Activated naive CD4-positive, alpha-beta T cell treated with Interleukin-2 at 50 U/mL for 16 hours (primary cell): ENCODE measurements around the gene TMEM59L.

Source experiments
- DNase-seq: peaks from one replicate; pipeline ENCODE4 v3.0.0-alpha.2; 2020

TMEM59L gene

GRCh38 chr19:18609717-18610051 lies 3.0 kb upstream of the TMEM59L start:
- no peak for DNase-seq

- DNase-seq: no peak
Observed at GRCh38 chr19:18610245-18610555, 2.5 kb upstream of the TMEM59L start.

DNA sequence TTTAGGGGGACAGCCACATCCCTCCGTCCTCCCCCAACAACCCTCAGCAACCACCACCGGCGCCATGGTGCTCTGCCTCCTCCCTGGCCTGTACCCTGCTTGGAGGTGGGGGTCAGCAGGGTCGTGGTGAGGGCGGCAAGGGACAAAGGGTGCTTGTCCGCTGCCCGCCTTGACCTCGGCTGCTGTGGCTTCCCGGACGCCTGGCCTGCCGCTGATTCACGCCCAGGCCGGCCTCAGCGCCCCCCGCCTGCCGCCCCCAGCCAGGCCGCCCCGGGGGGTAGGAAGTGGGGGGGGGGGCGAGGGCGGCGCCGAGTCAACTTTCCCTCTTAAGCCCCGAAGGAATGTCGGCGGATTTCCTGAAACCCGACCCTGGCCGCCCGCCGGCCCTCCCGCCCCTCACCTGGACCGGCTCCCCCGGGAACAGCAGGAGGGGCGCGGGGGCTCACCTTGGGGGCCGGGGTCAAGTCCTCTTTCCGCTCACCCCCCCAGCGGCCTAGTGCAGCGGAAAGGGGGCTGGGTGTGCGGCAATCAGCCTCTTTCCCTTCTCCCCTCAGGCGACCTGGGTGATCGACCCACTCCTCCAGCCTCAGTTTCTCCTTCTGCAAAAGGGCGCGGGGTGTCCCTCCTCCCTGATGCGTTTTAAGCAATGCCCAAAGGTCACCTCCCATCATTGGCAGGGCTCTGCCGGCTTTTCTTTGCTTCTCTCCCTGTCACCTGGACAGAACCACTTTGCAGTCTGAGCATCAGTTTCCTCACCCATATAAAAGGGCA lies 1.9 kb upstream of the TMEM59L start:
- no peak for DNase-seq

GRCh38 chr19:18611327-18612050 lies 1.2 kb upstream of the TMEM59L start:
- DNase-seq: peak; percentile 25

GRCh38 chr19:18612051-18612771 lies 459 bp upstream of the TMEM59L start:
- no peak for DNase-seq

- no peak for DNase-seq
Observed at GRCh38 chr19:18613589-18614234, 1.0 kb downstream of the TMEM59L start.

DNA sequence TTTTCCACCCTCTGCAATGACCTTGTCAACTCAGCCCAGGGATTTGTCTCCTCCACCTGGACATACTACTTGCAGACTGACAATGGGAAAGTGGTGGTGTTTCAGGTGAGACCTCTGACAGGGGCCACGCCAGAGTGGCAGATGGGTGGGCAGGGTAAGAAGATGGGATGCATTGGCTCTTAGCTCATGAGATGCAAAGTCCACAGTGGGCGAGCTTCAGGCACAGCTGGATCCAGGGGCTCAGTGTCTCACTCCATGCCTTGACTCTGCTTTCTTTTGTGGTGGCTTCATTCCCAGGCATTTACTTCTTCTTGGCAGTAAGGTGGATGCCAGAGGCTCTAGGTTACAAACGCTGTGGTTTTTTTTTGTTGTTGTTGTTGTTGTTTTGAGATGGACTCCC lies 3.4 kb downstream of the TMEM59L start:
- DNase-seq: no peak

- no peak for DNase-seq
Observed at GRCh38 chr19:18617562-18617961, 4.9 kb downstream of the TMEM59L start.

DNA sequence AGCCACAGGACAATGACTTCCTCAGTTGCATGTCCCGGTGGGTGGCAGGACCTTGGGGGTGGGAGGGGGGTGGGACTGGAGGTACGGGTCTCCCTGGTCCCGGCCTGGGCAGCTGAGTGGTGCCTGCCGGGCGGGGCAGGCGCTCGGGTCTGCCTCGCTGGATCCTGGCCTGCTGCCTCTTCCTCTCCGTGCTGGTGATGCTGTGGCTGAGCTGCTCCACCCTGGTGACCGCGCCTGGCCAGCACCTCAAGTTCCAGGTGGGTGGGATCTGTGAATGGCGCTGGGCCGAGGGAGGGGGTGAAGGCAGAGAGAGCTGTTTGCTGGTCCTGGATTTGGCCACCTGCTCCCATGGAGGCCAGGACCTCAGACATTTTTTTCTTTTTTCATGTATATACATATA lies 5.6 kb downstream of the TMEM59L start:
- no peak for DNase-seq

DNA sequence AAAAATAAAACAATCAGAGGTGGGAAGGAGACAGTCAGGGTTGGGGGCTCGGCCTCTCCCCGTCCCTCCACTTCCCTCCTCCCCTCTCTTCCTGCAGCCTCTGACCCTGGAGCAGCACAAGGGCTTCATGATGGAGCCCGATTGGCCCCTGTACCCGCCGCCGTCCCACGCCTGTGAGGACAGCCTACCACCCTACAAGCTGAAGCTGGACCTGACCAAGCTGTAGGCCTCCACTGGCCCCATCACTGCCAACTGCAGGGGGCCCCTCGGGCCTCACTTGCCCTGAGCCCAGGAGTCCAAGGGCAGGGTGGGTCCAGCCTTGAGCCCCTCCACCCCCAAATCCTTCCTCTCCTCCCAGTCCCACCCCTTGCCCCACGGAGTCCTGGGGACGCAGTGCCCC lies 7.6 kb downstream of the TMEM59L start:
- DNase-seq: no peak

DNA sequence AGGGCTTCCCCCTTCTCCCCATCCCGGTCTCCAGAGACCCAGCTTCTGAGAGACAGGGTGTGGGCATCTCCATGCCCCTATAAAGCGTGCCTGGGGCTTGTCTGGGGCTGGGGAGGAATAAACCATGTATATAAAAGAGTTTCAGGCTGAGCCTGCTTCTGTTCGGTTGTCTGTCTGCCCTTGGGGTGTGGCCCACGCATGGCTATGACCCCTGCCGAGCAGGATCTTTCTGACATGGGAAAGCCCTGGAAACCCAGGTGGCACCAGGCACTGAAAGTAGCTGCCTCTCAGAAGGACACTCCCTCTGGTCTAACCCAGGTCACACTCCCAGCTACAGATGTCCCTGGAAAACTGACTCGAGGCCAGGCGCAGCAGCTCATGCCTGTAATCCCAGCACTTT lies 8.2 kb downstream of the TMEM59L start:
- DNase-seq: no peak

DNA sequence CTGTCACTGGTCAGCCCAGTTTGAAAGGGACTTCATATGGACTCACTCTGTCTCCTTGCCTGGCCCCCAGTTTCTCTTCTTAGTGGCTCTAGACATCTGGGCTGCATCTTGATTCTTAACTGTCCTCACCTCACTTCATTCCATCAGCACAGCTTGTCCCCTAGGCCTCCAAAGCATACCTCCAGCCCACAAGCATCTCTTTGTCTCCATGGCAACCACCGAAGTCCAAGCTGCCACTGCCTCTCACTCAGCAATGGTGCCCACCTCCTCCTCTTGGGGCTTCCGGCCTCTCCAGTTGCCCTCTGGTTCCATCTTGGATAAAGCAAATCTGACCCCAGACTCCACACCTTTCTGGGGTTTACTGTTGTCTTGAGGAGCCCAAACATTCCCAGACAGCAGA lies 14.2 kb downstream of the TMEM59L start:
- no peak for DNase-seq

DNA sequence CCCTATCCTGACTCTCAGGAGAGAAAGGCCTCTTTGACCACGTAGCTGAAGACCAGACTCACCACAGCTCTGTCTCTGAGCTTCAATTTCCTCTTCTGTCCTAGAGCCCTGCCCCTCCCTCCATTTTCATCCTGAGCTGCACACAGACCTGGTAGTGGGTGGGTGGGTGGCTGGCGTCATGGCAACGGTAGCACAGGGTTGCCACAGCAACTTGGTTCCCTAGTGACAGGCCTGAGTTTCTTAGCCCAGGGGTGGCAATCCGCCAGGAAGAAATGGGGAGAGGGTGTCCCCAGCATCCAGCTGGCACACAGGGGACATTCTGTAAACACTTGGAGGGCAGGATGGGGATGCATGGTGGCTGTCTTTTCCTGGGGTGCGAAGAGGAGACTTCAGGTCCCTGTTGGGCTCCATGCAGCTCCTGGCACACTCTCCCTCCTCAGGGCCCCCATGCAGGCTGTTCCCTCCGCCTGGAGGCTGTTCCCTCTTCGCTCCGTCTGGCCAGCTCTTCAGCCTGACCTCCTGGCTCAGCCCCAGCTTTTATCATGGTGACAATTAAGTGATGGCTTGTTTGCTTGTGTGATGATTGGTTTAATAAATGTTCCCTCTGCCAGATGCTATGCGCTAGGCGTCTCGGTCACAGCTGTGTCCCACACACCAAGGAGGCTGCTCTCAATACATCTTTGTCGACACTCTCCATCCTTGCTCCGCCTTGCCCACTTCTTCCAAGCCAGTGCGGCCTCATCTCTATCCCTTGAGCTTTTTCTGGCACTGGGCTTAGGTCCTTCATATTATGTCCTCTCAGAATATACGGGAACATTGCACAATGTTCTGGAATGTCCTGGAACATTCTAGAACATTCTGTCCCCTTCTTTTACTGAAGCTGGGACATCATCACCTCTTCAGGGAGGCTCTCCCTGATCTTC lies 16.8 kb downstream of the TMEM59L start:
- no peak for DNase-seq

DNA sequence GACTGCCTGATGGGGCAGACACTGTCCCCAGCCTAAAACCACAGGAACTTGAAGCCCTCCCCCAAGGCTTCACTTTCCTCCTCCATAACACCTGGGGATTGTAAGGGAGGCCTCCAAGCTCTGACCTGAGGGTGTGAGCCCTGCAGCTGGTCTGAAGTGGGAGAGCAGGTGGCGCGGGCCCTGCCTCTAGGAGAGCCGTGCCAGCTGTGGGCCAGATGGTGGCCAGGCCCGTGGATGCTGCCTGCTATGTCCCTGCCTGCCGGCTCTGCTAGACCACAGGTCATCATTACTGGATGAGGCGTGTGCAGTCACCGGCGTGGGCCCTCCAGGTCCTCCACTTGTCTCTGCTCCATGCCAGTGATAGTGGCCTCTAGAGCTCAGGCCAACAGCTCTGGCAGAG lies 20.7 kb downstream of the TMEM59L start:
- DNase-seq: no peak

GRCh38 chr19:18634612-18635297 lies 22.1 kb downstream of the TMEM59L start:
- no peak for DNase-seq

- DNase-seq: no peak
Observed at GRCh38 chr19:18635831-18636182, 23.1 kb downstream of the TMEM59L start.

GRCh38 chr19:18636183-18636968 lies 23.7 kb downstream of the TMEM59L start:
- DNase-seq: peak; percentile 98

GRCh38 chr19:18636969-18637629 lies 24.4 kb downstream of the TMEM59L start, which contains the start of gene KLHL26:
KLHL26 (plus strand) TSS chr19:18637028; CDS start chr19:18637055, 27 bp downstream.
- DNase-seq: no peak

GRCh38 chr19:18637673-18638630 lies 25.3 kb downstream of the TMEM59L start:
- no peak for DNase-seq
